ENCODE data around the gene CYP46A1. TPM values are rescaled to one million over a fixed set of nuclear protein-coding genes. Genes with fewer than 3 reads are reported as not detected.

Gene CYP46A1
- total and polyA plus RNA-seq, 4 donors, result 0.14 to 0.92 (median 0.48) TPM

GRCh38 chr14:99728981-99729451, 44.9 kb downstream of the CYP46A1 start (continued):
- no peak for TF ChIP-seq REST (IDR thresholded peaks at IDR 0.05)
- TF ChIP-seq ATF3 (IDR thresholded peaks at IDR 0.05), result no peak
- no peak for TF ChIP-seq RXRA (IDR thresholded peaks at IDR 0.05)
- TF ChIP-seq HNF4G (IDR thresholded peaks at IDR 0.05), result no peak
- no peak for TF ChIP-seq GABPA (IDR thresholded peaks at IDR 0.05 in 1 of 2, conservative IDR thresholded peaks at IDR 0.05 in 1 of 2)

- Histone ChIP-seq H3K9ac (ENCODE audit: low read depth in 1 of 2, low read length in 2 of 2) (no peak overlapping the region), H3K27me3 (ENCODE audit: control insufficient read depth in 4 of 4, insufficient read depth in 4 of 4, low read length in 3 of 4) (no peaks in the 10 kb centered on the region), H3K9me3 (ENCODE audit: control insufficient read depth in 4 of 4, low read length in 3 of 4) (no peaks in the 10 kb centered on the region), H3K36me3 (ENCODE audit: control insufficient read depth in 4 of 4, insufficient read depth in 3 of 4, low read depth in 1 of 4, low read length in 3 of 4) (no peaks in the 10 kb centered on the region), H3K4me1 (ENCODE audit: control insufficient read depth in 4 of 4, insufficient read depth in 4 of 4, low read length in 3 of 4) (peaks cover 0 to 39% (median 7%) of the 10 kb centered on the region in 4 donors), H3K4me3 (ENCODE audit: low read depth in 1 of 3, low read length in 3 of 3) (peak overlapping the region in 1 of 3 donors; percentile 59), H3K27ac (ENCODE audit: low read depth in 1 of 2, low read length in 2 of 2) (no peak overlapping the region)
- peak; percentile 82 for DNase-seq (ENCODE audit: low spot score)
- WGBS, result 4% methylated on average over 75 of the region's 75 CpGs
- TF ChIP-seq NR2F2 (IDR thresholded peaks at IDR 0.05) (no peak), CTCF (IDR thresholded peaks at IDR 0.05; ENCODE audit: low read depth, low read length, missing input control) (peak; percentile 90), RAD21 (IDR thresholded peaks at IDR 0.05) (peak; percentile 57 to 76), REST (IDR thresholded peaks at IDR 0.05) (no peak)
These were observed 46.1 kb downstream of the CYP46A1 start for GRCh38 chr14:99729991-99730875.

Measured in liver (tissue), 9 donors.